HepG2 (cell line): ENCODE measurements around the gene EIF4G3. TPM values are rescaled to one million over a fixed set of nuclear protein-coding genes. Genes with fewer than 3 reads are reported as not detected.

Experiments
- ATRX ChIP-seq: sonication (generic); formaldehyde crosslinking; IDR thresholded peaks from 2 replicates; pipeline ENCODE4 v1.4.0; 2020; ENCODE audit warnings: missing genetic modification reagents, borderline replicate concordance
- CTCF ChIP-seq: sonication (generic); formaldehyde crosslinking; IDR thresholded peaks from 2 replicates; pipeline ENCODE4 v1.5.0; 2020; ENCODE audit warnings: mild to moderate bottlenecking, missing genetic modification reagents, moderate library complexity
- FOXP1 ChIP-seq, 2 experiments: fragments of 450-650 bp in 1 of 2; IDR thresholded peaks; 2 replicates each; pipeline ENCODE4 v1.6.1; 2017 to 2018; ENCODE audit warnings: antibody characterized with exemption in 1 of 2
- HBP1 ChIP-seq: IDR thresholded peaks from 2 replicates; pipeline ENCODE4 v1.6.1; 2016; ENCODE audit warnings: low read depth, control low read depth
- HNRNPUL1 ChIP-seq: fragments of 200-400 bp; formaldehyde crosslinking; IDR thresholded peaks from 2 replicates; pipeline ENCODE4 v1.6.1; 2017; ENCODE audit warnings: low read depth, mild to moderate bottlenecking, low read length, moderate library complexity
- KLF16 ChIP-seq, 2 experiments: sonication (generic) in 1 of 2; formaldehyde crosslinking in 1 of 2; IDR thresholded peaks; 2 replicates each; pipeline versions ENCODE4 v1.6.1 to v1.8.0; 2016 to 2023; ENCODE audit warnings: missing genetic modification reagents in 2 of 2, missing compliant biosample characterization in 1 of 2
- MTA3 ChIP-seq: sonication (generic); formaldehyde crosslinking; IDR thresholded peaks from 2 replicates; pipeline ENCODE4 v1.4.0; 2020; ENCODE audit warnings: missing genetic modification reagents
- NR0B2 ChIP-seq: sonication (generic); formaldehyde crosslinking; IDR thresholded peaks from 2 replicates; pipeline ENCODE4 v1.4.0; 2020; ENCODE audit warnings: mild to moderate bottlenecking, missing genetic modification reagents
- PHF21A ChIP-seq: sonication (generic); formaldehyde crosslinking; IDR thresholded peaks from 2 replicates; pipeline ENCODE4 v1.5.0; 2020; ENCODE audit warnings: mild to moderate bottlenecking, missing genetic modification reagents
- ZNF180 ChIP-seq: sonication (generic); formaldehyde crosslinking; IDR thresholded peaks from 2 replicates; pipeline ENCODE4 v1.4.0; 2020; ENCODE audit warnings: low read depth, missing genetic modification reagents, borderline replicate concordance
- ZNF235 ChIP-seq: sonication (generic); formaldehyde crosslinking; IDR thresholded peaks from 2 replicates; pipeline ENCODE4 v1.8.1; 2023; ENCODE audit warnings: mild to moderate bottlenecking, missing genetic modification reagents, borderline replicate concordance
- ZNF407 ChIP-seq: sonication (generic); formaldehyde crosslinking; IDR thresholded peaks from one replicate; pipeline ENCODE4 v1.5.1; 2020; ENCODE audit warnings: mild to moderate bottlenecking, missing genetic modification reagents; ENCODE audit errors: not compliant biosample characterization
- ZNF556 ChIP-seq: sonication (generic); formaldehyde crosslinking; IDR thresholded peaks from 2 replicates; pipeline ENCODE4 v1.4.0; 2020; ENCODE audit warnings: mild to moderate bottlenecking, missing genetic modification reagents, borderline replicate concordance
- ZNF660 ChIP-seq: sonication (generic); formaldehyde crosslinking; IDR thresholded peaks from 2 replicates; pipeline ENCODE4 v1.5.1; 2020; ENCODE audit warnings: mild to moderate bottlenecking, low read depth, missing genetic modification reagents, borderline replicate concordance
- polyA plus RNA-seq, 8 experiments: library from polyadenylated mRNA; depleted of rRNA in 3 of 8; stranded (reverse) in 7 of 8; unstranded in 1 of 8; fragments of >200 nt; fragmentation: Illumina TruSeq in 4 of 8; extraction: Trizol in 4 of 8; gene quantifications; 2 replicates each; pipeline versions ENCODE4 v1.2.1 to v1.2.3, GENCODE V29; 2011 to 2016; ENCODE audit warnings: low read depth in 4 of 8, missing spikeins in 1 of 8, mixed read lengths in 1 of 8; ENCODE audit not compliant: insufficient read depth in 1 of 8
- total RNA-seq, 5 experiments: library from RNA; depleted of rRNA; stranded (reverse); fragments of >200 nt; fragmentation: Illumina TruSeq; extraction: Trizol; gene quantifications; 2 replicates each; pipeline ENCODE4 v1.2.3, GENCODE V29; 2016; ENCODE audit warnings: low read depth in 1 of 5

EIF4G3 gene
- total and polyA plus RNA-seq, 2 of the 13 experiments (the other 11 are each of a cell fraction or from before 2014, with no cell fraction given) = 22.2 to 27.6 TPM

- TF ChIP-seq ZNF407 (CRISPR knock-in tag) = peak; percentile 98
- TF ChIP-seq ZNF180 (CRISPR knock-in tag) = no peak
- TF ChIP-seq ZNF660 (CRISPR knock-in tag) = no peak
- TF ChIP-seq ZNF235 (CRISPR knock-in tag) = peak; percentile 90; the same call in 1 of the 2 replicates
- peak; percentile 86; the same call in 1 of the 2 replicates for TF ChIP-seq NR0B2 (CRISPR knock-in tag)
- TF ChIP-seq ATRX = no peak
- no peak for TF ChIP-seq MTA3 (CRISPR knock-in tag)
- peak; percentile 31 for TF ChIP-seq HBP1 (CRISPR knock-in tag)
- peak; percentile 34; the same call in 1 of the 2 replicates for TF ChIP-seq ZNF556
- TF ChIP-seq FOXP1 (IDR thresholded peaks at IDR 0.05) = no peak
- no peak for TF ChIP-seq FOXP1 (CRISPR knock-in tag; IDR thresholded peaks at IDR 0.05)
- no peak for TF ChIP-seq PHF21A (CRISPR knock-in tag)
- no peak for TF ChIP-seq HNRNPUL1
- 0 out of 2 replicates have a peak, but pooled peaks have one; percentile 15 for TF ChIP-seq CTCF (CRISPR knock-in tag)
- 0 out of 4 replicates have a peak, but pooled peaks of 1 of the 2 experiments have one; percentile 18 for TF ChIP-seq KLF16 (CRISPR knock-in tag; IDR thresholded peaks at IDR 0.05)
Measured at GRCh38 chr1:20786253-20787028, 390.3 kb downstream of the EIF4G3 start (continued).
